ENCODE results near the gene SCAND1.
A peak's percentile ranks its signal among the peaks of the same experiment; 100 is the strongest.
"Not testable (repeated sequence)": the region's sequence is repeated elsewhere in the genome, so short reads cannot be mapped to it uniquely, and the experiment has no call there.

The SCAND1 gene

DNA sequence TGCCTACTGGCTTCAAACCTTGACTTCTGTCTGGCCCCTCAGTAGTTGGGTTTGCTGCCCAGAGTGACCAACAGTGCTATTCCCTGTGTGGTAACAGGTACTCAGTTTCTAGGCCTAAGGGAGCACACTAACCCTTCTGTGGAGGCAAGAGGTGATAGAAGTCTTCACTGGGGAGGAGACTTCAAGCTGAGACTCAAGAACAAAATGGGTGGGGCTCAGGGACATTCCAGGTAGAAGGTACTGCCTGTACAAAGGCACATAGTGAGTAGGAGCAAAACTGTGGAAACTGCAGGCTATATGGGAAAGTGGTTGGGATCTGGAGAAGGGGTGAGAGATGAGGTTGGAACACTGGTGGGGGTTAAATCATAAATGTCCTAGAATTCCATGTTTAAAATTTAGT lies 2.3 kb upstream of the SCAND1 start:
- DNase-seq = no peak

DNA sequence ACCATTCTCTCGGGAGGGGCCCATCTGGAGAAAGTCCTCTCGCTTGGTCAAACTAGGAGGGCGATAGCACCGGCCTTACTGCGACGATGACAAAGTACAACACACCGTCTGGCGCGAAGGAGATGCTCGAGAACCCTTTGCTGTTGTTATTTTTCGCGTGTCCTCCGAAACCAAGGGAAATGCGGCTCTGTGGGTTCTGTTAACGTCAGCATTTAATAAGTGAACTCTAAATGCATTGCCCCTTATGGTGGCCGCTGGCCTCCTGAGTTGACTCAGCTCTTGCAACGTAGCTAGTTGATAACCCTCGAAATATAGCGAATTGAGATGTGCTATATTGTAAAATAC lies 577 bp upstream of the SCAND1 start:
- no peak for DNase-seq

DNA sequence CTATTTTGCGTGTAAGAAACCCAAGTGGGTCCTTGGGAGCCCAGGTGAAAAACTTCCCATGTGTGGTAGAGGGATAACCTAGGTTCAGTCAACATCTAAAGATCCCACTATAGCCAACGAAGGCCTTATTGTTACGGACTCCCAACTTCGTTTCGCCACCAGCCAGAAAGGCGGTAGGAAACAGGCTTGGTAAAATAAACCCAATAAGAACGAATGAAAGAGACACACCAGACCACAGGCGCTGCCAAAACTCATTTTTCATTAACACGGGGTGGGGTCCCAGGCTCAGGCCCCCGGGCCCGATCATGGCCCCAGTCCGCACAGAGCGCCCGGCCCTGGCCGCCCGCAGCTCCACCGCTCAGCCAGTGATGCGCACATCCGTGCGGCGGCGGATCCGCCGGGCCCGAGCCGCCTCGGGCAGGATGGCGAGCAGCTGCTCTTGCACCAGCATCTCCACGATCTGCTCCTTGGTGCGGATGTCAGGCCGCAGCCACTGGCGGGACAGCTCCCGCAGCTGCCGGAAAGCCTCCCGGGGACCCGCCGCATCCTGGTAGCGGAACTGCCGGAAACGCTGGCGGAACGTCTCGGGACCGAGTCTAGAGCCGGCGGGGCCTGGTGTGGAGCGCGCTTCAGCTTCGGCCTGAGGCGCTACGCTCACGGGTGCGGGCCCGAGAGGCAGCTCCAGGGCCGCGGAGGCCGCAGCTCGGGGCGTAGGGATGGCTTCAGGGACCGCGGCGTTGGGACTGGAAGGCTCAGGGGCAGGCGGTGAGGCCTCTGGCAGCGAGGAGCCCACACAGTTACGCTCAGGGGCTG lies 709 bp downstream of the SCAND1 start:
- no peak for DNase-seq

DNA sequence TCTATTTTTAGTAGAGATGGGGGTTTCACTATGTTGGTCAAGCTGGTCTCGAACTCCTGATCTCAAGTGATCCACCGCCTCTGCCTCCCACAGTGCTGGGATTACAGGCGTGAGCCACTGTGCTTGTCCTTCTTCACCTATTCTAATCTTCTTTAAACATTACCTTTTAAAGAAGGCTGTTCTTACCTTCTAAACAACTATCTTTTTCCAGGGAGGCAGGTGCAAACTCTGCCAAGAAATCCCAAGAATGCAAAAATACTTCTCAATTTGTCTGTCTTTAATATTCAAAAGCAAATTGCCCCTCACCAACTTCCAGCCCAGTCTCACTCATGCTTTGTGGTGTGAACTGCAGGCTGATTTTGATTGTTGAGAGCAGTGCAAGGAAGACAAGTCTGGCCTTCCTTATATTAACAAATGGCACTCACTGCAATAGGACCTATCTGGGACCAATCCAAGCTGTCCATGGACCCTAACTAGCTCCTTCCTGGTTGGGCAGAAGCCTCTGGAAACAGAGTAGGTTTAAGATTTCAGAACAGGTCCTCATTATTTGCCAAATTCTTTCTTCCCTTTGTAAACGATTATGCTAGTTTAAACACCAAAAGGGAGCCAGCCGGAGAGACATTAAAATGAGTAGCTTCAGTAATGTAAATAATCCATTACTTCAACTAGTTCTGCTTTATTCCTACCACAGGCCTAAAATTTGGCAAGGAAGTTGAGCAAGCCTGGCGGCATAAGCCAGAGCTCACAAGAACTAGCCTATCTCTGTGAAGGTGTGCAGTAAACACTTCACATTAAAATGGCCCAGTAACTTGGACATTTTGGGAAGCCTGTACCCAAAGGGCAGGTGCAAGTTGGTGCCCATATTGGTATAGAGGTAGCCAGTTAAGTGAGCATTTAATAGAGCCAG lies 1.6 kb downstream of the SCAND1 start:
- peak; percentile 9 for DNase-seq

DNA sequence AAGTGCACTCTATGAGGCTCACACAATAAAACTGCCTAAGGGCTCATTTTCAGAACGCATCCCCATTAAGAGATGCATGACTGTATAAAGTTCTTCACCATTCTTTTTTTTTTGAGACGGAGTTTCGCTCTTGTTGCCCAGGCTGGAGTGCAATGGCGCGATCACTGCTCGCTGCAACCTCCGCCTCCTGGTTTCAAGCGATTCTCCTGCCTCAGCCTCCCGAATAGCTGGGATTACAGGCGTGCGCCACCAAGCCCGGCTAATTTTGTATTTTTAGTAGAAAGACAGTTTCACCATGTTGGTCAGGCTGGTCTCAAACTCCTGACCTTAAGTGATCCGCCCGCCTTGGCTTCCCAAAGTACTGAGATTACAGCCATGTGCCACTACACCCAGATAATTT lies 2.2 kb downstream of the SCAND1 start:
- not testable (repeated sequence) for DNase-seq

DNA sequence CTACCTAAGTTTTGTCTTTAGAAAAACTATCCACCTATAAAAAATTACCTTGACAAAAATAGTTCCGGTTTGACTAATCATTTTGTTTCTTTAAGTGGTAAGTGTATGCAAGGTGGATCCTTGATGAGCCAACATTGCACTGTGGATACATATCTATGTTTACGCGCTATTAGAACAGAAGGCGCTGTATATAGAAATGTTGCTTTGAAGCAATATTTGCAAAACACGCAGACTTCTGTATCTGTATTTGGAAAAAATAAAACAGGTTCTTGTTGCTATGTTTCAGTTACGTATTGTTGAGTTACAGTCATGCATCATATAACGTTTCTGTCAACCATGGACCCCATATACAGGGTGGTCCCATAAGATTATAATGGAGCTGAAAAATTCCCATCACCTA lies 4.2 kb downstream of the SCAND1 start:
- no peak for DNase-seq

DNA sequence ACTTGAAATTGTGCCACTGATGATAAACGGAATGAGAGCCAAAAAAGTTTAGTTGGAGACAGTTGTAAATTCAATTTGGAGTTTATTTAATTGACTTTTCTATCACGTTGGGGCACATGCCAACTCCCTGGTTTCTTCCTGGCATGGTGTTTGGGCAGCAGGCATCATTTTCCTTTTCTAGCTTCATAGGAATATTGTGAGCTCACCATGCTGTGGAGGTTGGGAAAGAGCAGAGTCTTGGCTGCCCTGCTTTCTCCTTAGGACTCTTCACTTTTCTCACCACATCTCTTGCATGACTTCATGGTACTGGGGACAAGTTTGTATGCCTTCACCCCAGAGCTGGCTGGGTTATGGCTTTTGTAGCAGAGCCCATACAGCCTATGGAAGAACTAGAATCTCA lies 6.4 kb downstream of the SCAND1 start:
- DNase-seq = no peak

DNA sequence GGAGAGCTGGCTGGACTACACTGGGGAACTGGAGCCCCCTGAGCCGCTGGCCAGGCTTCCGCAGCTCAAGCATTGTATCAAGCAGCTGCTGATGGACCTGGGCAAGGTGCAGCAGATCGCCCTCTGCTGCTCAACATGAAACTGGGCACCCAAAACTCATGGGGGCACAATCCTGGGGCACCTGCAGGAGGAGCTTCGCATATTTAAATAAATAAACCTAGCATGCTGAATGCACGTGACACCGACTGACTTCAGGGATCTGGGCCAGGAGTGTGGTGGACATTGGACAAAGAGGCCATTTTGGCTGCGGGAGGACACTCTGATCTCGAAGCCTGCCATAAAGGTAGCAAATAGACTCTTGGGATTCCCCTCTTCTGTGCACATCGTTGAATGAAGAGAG lies 6.8 kb downstream of the SCAND1 start:
- DNase-seq = peak; percentile 4

DNA sequence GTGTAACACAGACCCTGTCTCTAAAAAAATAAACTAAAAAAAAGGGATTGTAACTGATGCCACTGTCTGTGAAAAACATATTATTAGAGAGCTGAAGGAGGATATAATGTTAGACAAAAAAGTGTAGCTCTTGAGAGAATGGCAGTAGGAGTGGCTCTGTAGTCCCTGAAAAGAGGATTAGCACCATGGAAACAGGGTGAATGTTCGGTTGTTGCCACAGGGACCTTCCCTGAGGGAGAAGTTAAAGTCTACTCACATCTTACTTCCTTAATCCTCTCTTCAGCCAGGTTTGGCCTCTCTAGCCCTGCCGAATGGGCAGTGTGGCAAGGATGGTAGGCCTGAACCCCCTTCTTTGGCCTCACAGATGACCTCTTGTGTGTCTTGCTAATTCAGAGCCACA lies 12.1 kb downstream of the SCAND1 start:
- DNase-seq = peak; percentile 48

DNA sequence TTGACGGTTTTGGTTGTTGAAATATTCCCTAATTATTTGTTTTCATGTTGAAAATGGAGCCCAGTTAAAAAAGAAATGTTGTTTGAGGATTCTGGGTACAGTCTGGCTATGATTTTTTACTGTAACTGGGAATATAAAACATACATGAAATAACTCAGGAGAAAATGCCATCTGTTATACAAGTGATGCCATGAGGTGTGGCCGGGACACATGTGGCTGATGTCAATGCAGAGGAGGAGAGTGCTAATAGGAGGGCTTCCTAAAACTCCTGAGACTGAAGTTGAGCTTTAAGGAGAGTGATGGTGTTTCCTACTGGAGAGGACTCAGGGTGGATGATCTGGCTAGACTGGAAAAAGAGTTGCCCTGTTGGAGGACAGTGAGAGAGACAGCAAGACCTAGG lies 12.7 kb downstream of the SCAND1 start:
- no peak for DNase-seq

DNA sequence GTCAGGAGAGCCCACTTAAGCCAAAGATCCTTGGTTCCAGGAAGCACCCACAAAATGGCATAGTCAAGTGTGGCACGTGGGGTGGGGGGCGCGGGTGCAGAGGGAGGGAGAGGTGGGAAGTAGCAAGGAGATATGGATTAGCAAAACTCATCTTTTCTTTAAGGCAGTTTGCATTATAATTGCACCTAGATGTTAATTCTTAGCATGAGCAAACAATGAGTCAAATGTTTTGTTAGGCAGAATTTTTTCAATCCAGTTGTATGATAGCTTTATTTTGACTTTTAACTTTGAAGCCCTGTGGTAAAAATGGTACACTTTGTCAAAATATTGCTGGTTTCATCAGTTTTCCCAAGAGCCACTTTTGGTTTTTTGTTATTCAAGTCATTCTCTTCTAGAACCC lies 15.0 kb downstream of the SCAND1 start:
- DNase-seq = no peak

DNA sequence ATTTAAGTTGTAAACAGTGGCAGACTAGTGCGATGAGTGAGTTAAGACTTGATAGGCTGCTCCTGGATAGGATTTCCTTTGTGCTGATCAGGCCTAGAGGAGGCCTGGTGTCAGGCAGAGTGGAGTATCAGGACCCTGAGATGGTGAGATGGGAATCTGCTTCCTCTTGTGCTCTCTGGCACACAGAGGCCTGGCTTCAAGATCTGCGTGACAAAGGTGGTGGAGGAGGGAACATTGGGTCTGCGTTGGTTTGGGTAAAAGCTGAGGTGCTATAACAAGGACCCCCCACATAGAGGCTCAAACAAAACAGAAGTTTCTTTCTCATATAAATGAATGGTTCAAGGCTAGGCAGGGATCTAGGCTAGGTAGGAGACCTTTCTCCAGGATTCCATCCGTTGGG lies 20.3 kb downstream of the SCAND1 start:
- no peak for DNase-seq

DNA sequence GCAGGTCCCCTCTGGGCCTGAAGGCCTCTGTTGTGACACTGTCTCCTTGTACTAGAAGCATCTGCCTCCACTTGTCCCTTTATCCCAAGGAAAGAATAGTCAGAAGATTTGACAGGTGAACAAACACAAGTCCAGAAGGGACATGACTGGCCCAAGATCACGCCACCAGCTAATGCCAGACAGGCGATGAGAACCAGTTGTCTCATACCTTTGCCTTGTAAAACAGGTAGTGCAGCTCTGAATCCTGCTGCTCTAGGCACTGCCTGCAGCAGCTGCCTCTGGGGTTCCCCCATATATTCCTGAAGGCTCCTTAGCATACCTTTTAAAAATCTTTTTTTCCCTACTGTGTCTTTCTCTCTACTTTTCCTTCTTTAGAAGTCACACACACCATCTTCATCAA lies 25.0 kb downstream of the SCAND1 start:
- no peak for DNase-seq

DNA sequence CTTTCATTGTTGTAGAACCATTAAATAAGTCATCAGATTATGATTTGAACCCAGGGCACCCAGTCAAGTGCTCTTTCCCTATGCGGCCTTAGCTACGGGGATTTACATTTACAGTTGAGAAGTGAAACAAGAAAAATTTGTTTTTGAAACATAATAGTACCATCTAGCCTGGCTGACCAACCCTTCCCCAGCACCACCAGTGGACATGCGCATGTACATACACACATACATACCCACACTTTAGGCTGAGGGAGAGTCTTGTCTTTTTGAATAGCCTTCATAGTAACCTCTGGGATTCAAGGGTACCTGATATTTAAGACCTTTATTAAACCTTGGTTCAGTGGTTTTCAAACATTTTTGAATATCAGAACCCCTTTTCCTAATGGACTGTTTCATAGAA lies 33.8 kb downstream of the SCAND1 start:
- no peak for DNase-seq

DNA sequence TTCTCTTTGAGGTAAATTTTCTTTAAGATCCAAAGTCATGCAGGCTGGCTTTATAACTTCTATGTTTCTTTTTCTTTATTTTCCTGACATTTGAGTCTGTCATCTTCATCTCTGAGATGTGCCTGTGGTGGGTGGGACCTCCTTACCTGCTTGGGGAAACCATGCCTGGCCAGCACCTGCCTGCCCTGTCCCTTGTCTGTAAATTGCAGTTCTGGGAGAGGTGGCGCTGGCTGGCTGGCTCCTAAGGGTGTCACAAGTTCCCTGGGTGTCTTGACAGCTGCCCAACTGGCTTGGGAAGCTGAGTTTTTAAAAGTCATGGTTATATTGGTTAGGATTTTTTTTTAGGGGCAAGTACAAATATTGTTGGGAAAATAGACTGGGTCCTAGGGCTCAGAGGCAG lies 36.3 kb downstream of the SCAND1 start:
- no peak for DNase-seq

DNA sequence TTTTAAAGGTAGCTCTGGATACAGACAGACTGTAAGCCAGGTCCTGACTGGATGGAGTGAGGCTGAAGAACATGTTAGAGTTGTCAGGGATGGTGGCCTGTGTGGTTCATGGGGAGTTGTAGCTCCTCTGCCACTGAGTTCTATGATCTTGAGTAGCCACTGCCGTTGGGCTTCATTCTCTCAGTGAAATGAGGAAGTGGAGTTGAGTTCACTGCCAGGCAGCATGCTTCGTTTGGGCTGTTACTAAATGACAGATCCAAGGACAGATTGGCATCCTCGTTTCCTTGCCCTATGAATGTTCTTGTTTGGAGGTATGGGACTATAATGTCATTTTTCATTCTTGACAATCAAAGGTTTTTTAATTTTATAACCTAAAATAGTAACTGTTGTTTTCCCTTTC lies 37.2 kb downstream of the SCAND1 start:
- DNase-seq = no peak

DNA sequence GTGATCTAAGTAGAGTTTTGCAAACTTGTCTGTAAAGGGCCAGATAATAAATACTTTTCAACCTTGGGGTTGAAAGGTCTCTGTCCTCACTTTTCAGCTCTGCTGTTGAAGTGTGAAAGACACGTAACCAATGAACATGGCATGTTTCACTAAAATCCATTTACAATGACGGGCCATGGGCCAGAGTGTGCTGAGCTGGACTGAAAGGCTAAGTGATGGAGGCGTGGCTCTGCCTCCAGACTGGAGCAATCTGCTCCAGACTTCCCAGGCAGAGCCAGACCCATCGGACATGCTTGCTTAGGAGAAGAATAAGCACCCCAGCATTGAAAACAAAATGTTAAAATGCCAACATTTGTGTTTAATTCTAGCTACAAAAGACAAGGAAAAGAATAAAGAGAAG lies 41.4 kb downstream of the SCAND1 start:
- no peak for DNase-seq

DNA sequence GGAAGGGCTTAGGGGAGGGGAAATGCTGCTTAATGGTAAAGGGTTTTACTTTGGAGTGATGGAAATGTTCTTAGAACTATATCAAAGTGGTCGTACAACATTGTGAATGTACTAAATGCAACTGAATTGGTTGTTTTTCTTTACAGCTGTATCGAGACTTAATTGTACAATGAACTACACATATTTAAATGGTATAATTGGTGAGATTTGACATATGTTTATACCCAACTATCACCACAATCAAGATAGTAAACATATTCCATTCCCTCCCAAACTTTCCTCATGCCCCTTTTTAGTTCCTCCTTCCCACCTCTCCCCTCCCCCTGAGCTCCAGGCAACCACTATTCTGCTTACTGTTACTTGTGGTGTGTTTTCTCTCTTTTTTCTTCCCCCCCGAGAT lies 44.0 kb downstream of the SCAND1 start:
- no peak for DNase-seq

DNA sequence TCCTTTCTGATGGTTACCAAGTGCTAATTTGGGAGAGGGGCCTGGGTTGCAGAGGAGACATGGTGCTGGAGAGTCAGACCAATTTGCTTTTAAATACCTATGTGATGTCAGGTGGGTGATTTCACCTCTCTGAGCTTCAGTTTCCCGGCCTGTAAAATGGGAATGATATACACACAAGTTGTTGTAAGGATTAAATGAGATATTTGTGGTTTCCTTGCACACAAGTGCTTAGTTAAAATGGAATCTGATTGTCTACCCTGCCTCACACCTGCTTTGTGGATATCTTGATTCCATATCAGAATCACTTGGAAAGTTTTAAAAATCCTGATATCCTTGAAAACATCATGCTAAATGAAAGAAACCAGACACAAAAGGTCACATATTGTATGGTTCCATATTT lies 44.5 kb downstream of the SCAND1 start:
- no peak for DNase-seq

DNA sequence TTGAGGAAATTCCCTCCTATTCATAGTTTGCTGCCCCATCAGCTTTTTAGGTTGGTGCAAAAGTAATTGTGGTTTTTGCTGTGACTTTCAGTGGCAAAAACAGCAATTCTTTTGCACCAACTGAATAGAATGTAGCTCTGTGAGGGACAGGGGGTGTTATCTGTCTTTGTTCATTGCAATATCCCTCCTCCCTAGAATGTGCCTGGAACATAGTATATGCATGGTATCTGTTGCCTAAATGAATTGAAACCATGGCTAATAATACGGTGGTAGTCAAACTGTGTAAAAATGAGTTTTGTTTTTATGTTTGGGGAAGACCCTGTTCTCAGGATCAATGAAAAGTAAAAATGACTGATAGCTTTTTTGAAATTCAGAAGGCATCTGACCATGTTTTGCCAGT lies 45.1 kb downstream of the SCAND1 start:
- no peak for DNase-seq

DNA sequence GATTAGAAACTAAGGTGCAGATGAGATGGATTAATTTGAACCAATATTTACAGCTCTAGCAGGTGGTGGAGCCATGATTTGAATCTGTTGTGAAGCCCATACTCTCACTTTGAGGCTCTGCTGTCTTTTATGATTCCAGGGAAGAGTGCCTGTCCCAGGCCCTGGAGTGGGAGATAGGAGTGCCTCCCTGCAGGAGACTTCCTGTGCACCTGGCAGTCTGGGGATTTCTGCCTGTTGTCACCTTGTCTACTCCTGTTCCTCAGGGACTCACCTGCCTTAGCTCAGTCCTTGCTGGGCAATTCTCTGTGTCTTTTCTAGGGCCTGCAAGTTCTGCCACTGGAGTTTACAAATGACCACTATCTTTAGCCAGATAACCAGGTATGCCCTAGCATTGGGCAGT lies 46.3 kb downstream of the SCAND1 start:
- no peak for DNase-seq

DNA sequence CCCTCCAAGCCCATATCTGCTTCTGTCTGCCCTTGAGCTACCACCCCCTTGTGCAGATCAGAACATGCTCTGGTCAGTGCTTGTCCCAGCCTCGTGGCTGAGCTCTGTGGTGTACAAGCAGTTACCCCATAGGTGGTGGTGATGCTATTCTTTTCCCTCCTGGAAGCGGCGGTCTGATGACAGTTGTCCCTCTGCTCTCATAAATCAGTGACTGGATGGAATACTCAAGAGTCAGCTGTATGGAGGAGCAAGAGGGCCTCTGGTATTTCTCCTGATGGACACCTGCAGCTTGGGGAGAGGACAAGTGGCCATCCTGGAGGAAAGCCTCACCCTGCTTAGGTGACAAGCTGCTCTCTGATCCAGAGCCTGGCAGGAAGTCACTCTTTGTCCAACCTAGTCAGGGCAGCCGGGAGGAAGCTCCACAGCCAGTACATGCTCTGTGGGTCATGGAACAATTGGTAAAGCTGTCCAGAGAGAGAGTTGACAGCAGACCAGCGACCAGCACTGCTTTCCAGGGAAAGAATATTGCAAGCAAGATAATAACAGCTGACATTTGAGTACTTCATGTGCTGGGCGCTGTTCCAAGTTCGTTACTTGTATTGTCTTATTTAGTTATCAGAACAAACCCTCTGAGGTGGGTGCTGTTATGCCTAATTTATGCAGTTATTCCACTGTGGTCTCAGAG lies 47.1 kb downstream of the SCAND1 start:
- DNase-seq = no peak

DNA sequence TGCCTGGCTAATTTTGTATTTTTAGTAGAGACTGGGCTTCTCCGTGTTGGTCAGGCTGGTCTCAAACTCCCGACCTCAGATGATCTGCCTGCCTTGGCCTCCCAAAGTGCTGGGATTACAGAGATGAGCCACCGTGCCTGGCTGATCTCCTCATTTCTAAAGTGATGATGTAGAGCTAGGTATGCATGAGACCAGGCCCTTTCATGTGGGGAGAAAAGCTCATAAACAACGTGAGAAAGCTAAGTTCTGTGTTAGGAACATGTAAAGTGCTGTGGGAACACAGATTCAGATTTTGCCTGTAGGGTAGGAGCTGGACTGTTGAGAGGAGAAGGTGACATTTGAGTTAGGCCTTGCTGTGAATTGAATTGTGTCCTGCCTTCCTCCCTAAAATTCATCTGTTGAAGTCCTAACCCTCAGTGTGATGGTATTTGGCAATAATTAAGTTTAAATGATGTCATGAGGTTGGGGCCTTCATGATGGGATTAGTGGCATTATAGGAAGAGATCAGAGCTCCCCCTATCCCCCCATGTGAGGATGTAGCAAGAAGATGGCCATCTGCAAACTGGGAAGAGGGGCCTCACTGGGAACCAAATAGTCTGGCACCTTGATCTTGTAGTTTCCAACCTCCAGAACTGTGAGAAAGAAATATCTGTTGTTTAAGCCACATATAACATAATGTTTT lies 49.2 kb downstream of the SCAND1 start:
- no peak for DNase-seq
